Measurements from ENCODE around the gene RTN1.
A peak's percentile ranks its signal among the peaks of the same experiment; 100 is the strongest.

The RTN1 gene

GRCh38 chr14:59691266-59691665 is 179.3 kb downstream of the RTN1 start:
- Histone ChIP-seq H3K4me3 (no peak overlapping the region), H3K27ac (no peak overlapping the region)
- TF ChIP-seq CTCF (IDR thresholded peaks at IDR 0.05): no peak
- DNase-seq (ENCODE audit: low spot score): no peak

DNA sequence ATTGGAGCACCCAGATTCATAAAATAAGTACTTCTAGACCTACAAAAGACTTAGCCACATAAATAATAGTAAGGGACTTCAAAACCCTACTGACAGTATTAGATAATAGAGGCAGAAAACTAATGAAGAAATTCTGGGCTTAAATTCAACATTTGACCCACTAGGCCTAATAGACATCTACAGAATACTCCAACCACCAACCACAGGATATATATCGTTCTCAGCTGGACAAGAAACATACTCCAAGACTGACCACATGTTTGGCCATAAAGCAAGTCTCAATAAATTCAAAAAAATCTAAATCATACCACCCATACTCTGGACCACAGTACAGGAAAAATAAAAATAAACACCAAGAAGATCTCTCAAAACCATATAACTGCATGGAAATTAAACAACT is 180.2 kb downstream of the RTN1 start:
- TF ChIP-seq CTCF (IDR thresholded peaks at IDR 0.05): no peak
- Histone ChIP-seq H3K4me3 (no peak overlapping the region), H3K27ac (no peak overlapping the region)
- no peak for DNase-seq (ENCODE audit: low spot score)

GRCh38 chr14:59688224-59689170 is 182.1 kb downstream of the RTN1 start:
- peak; percentile 73 for TF ChIP-seq CTCF (IDR thresholded peaks at IDR 0.05)
- Histone ChIP-seq H3K4me3 (no peak overlapping the region), H3K27ac (no peak overlapping the region)
- no peak for DNase-seq (ENCODE audit: low spot score)

- TF ChIP-seq CTCF (IDR thresholded peaks at IDR 0.05): no peak
- Histone ChIP-seq H3K27ac (no peak overlapping the region), H3K4me3 (no peak overlapping the region)
- DNase-seq (ENCODE audit: low spot score): no peak
Observed at GRCh38 chr14:59687663-59688062, 182.9 kb downstream of the RTN1 start.

- DNase-seq (ENCODE audit: low spot score): no peak
- Histone ChIP-seq H3K4me3 (no peak overlapping the region), H3K27ac (peak overlapping the region; percentile 43 to 89)
- TF ChIP-seq CTCF (IDR thresholded peaks at IDR 0.05): no peak
Observed at GRCh38 chr14:59679872-59680271, 190.7 kb downstream of the RTN1 start.

- no peak overlapping the region for H3K4me3 ChIP-seq
- H3K27ac ChIP-seq: peak overlapping the region; percentile 66 to 89
- DNase-seq (ENCODE audit: low spot score): no peak
- TF ChIP-seq CTCF (IDR thresholded peaks at IDR 0.05): no peak
Observed at GRCh38 chr14:59678352-59678751, 192.2 kb downstream of the RTN1 start.

DNA sequence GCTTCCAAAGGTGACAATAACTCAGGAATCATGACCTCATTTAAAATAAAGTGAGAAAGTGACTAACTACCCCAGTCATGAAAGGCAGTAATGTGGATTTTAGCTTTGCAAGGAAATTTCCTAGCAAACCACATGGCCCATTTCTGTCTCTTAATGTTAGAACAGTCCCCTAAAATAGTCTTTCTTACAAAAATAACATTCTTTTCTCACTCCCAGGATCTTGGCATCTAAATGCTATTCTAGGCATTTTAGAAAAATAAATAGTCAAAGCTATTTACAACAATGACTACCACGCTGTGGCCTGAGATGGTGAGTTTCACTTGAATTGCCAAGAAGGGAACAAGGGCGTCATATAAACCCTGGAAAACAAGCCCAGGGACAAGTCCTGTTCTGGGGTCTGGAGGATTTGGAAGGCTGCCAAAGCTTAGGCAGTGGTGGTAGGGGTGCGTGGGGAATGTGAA is 192.8 kb downstream of the RTN1 start:
- Histone ChIP-seq H3K4me3 (no peak overlapping the region), H3K27ac (peak overlapping the region; percentile 66 to 89)
- no peak for TF ChIP-seq CTCF (IDR thresholded peaks at IDR 0.05)
- DNase-seq (ENCODE audit: low spot score): peak; percentile 78
